GM12878 (cell line): ENCODE results near the gene NPAS4. TPM values are rescaled to one million over a fixed set of nuclear protein-coding genes. Genes with fewer than 3 reads are reported as not detected.

Source experiments
- ATAC-seq: fragments of 200-7000 bp; cut with Tn5 transposase; 3 replicates; pipeline ENCODE4 v1.9.1; 2020; ENCODE audit warnings: mild to moderate bottlenecking, moderate library complexity
- BruUV-seq: library from RNA; stranded (reverse); fragments of 400-500 nt; replicated peaks from 2 replicates; lab custom pipeline; 2021; lab: Mats Ljungman, UMichigan
- CTCF ChIA-PET: fragments of 300-600 bp; sonication (Branson Sonifier 250); formaldehyde crosslinking; extraction: SDS; loops from one replicate; lab custom pipeline; 2021; ENCODE audit warnings: inconsistent platforms; lab: Yijun Ruan, JAX
- POLR2A ChIA-PET: fragments of 350-600 bp; formaldehyde crosslinking; extraction: SDS; loops from one replicate; lab custom pipeline; 2021; ENCODE audit warnings: inconsistent platforms; lab: Charles Lee
- RAD21 ChIA-PET: fragments of 300-600 bp; sonication (Branson Sonifier 250); formaldehyde crosslinking; loops from one replicate; lab custom pipeline; 2023; ENCODE audit warnings: antibody characterized with exemption; ENCODE audit not compliant: unreplicated experiment; lab: Charles Lee
- SMC1A ChIA-PET: fragments of 300-600 bp; sonication (Branson Sonifier 250); formaldehyde crosslinking; loops from one replicate; lab custom pipeline; 2023; ENCODE audit not compliant: unreplicated experiment, uncharacterized antibody; lab: Charles Lee
- DNase-seq: peaks from one replicate; pipeline ENCODE4 v3.0.0-alpha.2; 2011; ENCODE audit warnings: low read depth, low spot score
- FAIRE-seq: peaks from 3 replicates; lab custom pipeline; 2011; peaks lifted over from hg19 to GRCh38; lab: Jason Lieb, UNC
- H2AFZ ChIP-seq: 2 replicates; pipeline ENCODE4 v1.6.0; 2011; ENCODE audit warnings: low read depth, low read length, control low read depth; ENCODE audit not compliant: control insufficient read depth
- H3K27ac ChIP-seq: 2 replicates; pipeline ENCODE4 v1.5.1; 2011; ENCODE audit warnings: control low read depth; ENCODE audit not compliant: control insufficient read depth, insufficient read depth
- H3K27me3 ChIP-seq, 2 experiments: replicated peaks in 1 of 2; 2 replicates each; pipeline versions ENCODE4 v1.6.0 to v1.6.1; 2011; ENCODE audit warnings: low read length in 1 of 2; ENCODE audit not compliant: control insufficient read depth in 2 of 2, insufficient read depth in 2 of 2
- H3K36me3 ChIP-seq, 2 experiments: 2 replicates each; pipeline ENCODE4 v1.5.1; 2011; ENCODE audit warnings: low read length in 1 of 2; ENCODE audit not compliant: control insufficient read depth in 2 of 2, insufficient read depth in 2 of 2
- H3K4me1 ChIP-seq: 2 replicates; pipeline ENCODE4 v1.6.1; 2011; ENCODE audit warnings: mild to moderate bottlenecking, low read length, moderate library complexity, mixed read lengths; ENCODE audit not compliant: control insufficient read depth, insufficient read depth
- H3K4me2 ChIP-seq: 2 replicates; pipeline ENCODE4 v1.6.0; 2011; ENCODE audit warnings: control low read depth; ENCODE audit not compliant: control insufficient read depth, insufficient read depth
- H3K4me3 ChIP-seq: fragments of 200-600 bp; sonication (generic); 2 replicates; pipeline ENCODE4 v1.5.1; 2016
- H3K79me2 ChIP-seq: 2 replicates; pipeline ENCODE4 v1.6.0; 2011; ENCODE audit warnings: low read length; ENCODE audit not compliant: control insufficient read depth, insufficient read depth
- H3K9ac ChIP-seq: 2 replicates; pipeline ENCODE4 v1.8.0; 2011; ENCODE audit warnings: low read length, control low read depth, mixed read lengths; ENCODE audit not compliant: control insufficient read depth, insufficient read depth
- H3K9me3 ChIP-seq: replicated peaks from 3 replicates; pipeline ENCODE4 v1.5.1; 2011; ENCODE audit warnings: mild to moderate bottlenecking, low read length; ENCODE audit not compliant: control insufficient read depth, insufficient read depth
- H4K20me1 ChIP-seq: 2 replicates; pipeline ENCODE4 v1.6.0; 2011; ENCODE audit not compliant: control insufficient read depth, insufficient read depth
- ATF7 ChIP-seq: fragments of 450-650 bp; IDR thresholded peaks from 2 replicates; pipeline ENCODE4 v1.6.1; 2016; ENCODE audit warnings: low read depth, mild to moderate bottlenecking
- EP300 ChIP-seq, 2 experiments: fragments of 150-350 bp in 1 of 2; IDR thresholded peaks; 2 replicates each; pipeline ENCODE4 v1.6.1; 2011 to 2012; ENCODE audit warnings: low read depth in 2 of 2, low read length in 2 of 2, borderline replicate concordance in 1 of 2, improper control_type of control experiment in 1 of 2, inconsistent platforms in 1 of 2; ENCODE audit not compliant: control insufficient read depth in 1 of 2
- GABPA ChIP-seq: IDR thresholded peaks from 2 replicates; pipeline ENCODE4 v1.6.1; 2014; ENCODE audit warnings: antibody characterized with exemption, low read depth, mild to moderate bottlenecking, inconsistent platforms
- HDAC2 ChIP-seq: fragments of 200-600 bp; sonication (generic); IDR thresholded peaks from 2 replicates; pipeline ENCODE4 v1.6.1; 2017
- HDAC6 ChIP-seq: fragments of 200-600 bp; sonication (generic); IDR thresholded peaks from one replicate; pipeline ENCODE4 v1.8.0; 2017; ENCODE audit warnings: antibody characterized with exemption; ENCODE audit not compliant: unreplicated experiment
- HDGF ChIP-seq: fragments of 450-650 bp; IDR thresholded peaks from 2 replicates; pipeline ENCODE4 v1.6.1; 2016; ENCODE audit warnings: antibody characterized with exemption
- IRF3 ChIP-seq: fragments of 450-650 bp; IDR thresholded peaks from 2 replicates; pipeline ENCODE4 v1.6.1; 2014; ENCODE audit warnings: mild to moderate bottlenecking
- IRF4 ChIP-seq: IDR thresholded peaks from 2 replicates; pipeline ENCODE4 v1.6.1; 2011; ENCODE audit warnings: low read depth, low read length
- IRF5 ChIP-seq: fragments of 450-650 bp; IDR thresholded peaks from 2 replicates; pipeline ENCODE4 v1.6.1; 2017; ENCODE audit warnings: borderline replicate concordance
- MYC ChIP-seq: IDR thresholded peaks from 2 replicates; pipeline ENCODE4 v1.6.1; 2011; ENCODE audit warnings: mild to moderate bottlenecking, low read length, moderate library complexity, inconsistent platforms; ENCODE audit not compliant: insufficient read depth, insufficient replicate concordance, insufficient read length, severe bottlenecking
- NFIC ChIP-seq: IDR thresholded peaks from 2 replicates; pipeline ENCODE4 v1.6.1; 2012; ENCODE audit warnings: low read depth, mild to moderate bottlenecking, inconsistent platforms, low read length, moderate library complexity
- NFYB ChIP-seq: IDR thresholded peaks from 2 replicates; pipeline ENCODE4 v1.6.1; 2011; ENCODE audit warnings: low read depth, mild to moderate bottlenecking, low read length, improper control_type of control experiment, moderate library complexity; ENCODE audit not compliant: insufficient read depth
- NR2C1 ChIP-seq: fragments of 450-650 bp; IDR thresholded peaks from 2 replicates; pipeline ENCODE4 v1.6.1; 2017; ENCODE audit warnings: antibody characterized with exemption, mild to moderate bottlenecking, moderate library complexity
- NR2F1 ChIP-seq: fragments of 450-650 bp; conservative IDR thresholded peaks from 2 replicates; pipeline ENCODE4 v1.6.1; 2017; ENCODE audit warnings: mild to moderate bottlenecking
- NRF1 ChIP-seq: conservative IDR thresholded peaks from 2 replicates; pipeline ENCODE4 v1.6.1; 2011; ENCODE audit warnings: mild to moderate bottlenecking, low read depth, low read length, improper control_type of control experiment
- PAX8 ChIP-seq: fragments of 450-650 bp; IDR thresholded peaks from 2 replicates; pipeline ENCODE4 v1.6.1; 2017; ENCODE audit warnings: mild to moderate bottlenecking, moderate library complexity
- POLR2A ChIP-seq: IDR thresholded peaks from 2 replicates; pipeline ENCODE4 v1.6.1; 2011; ENCODE audit warnings: low read depth, mild to moderate bottlenecking, low read length
- RBBP5 ChIP-seq: fragments of 200-600 bp; sonication (generic); conservative IDR thresholded peaks from 2 replicates; pipeline ENCODE4 v1.6.1; 2016
- RFX5 ChIP-seq: IDR thresholded peaks from 2 replicates; pipeline ENCODE4 v1.6.1; 2011; ENCODE audit warnings: low read depth, low read length, improper control_type of control experiment
- RUNX3 ChIP-seq: IDR thresholded peaks from 2 replicates; pipeline ENCODE4 v1.6.1; 2012; ENCODE audit warnings: low read length, inconsistent platforms
- SPI1 ChIP-seq: IDR thresholded peaks from 2 replicates; pipeline ENCODE4 v1.6.1; 2011; ENCODE audit warnings: low read depth, mild to moderate bottlenecking, low read length, moderate library complexity, borderline replicate concordance; ENCODE audit not compliant: insufficient read depth
- YBX1 ChIP-seq: fragments of 450-650 bp; IDR thresholded peaks from 2 replicates; pipeline ENCODE4 v1.6.1; 2016; ENCODE audit warnings: antibody characterized with exemption
- ZNF274 ChIP-seq: IDR thresholded peaks from one replicate; pipeline ENCODE4 v1.8.0; 2011; ENCODE audit not compliant: insufficient read length, insufficient read depth
- ZZZ3 ChIP-seq: IDR thresholded peaks from 2 replicates; pipeline ENCODE4 v1.6.1; 2011; ENCODE audit warnings: low read depth; ENCODE audit not compliant: control insufficient read depth, insufficient read length
- WGBS: methylation state at CpG from one replicate; pipeline ENCODE4 v1.1.6; 2016; ENCODE audit warnings: low lambda C conversion rate; ENCODE audit not compliant: insufficient replicate concordance, insufficient coverage; ENCODE audit errors: missing lambda C conversion rate; 5-methylcytosine and 5-hydroxymethylcytosine counted together
- in situ Hi-C: fragments of 300-500 bp; cut with MboI; formaldehyde crosslinking; loops from 9 replicates; pipeline ENCODE4 v1.14.3; 2018; ENCODE audit warnings: mixed read lengths
- intact Hi-C: fragments of 100-400 bp; cut with micrococcal nuclease; formaldehyde crosslinking; loops from one replicate; pipeline ENCODE4 v1.14.2; 2022; ENCODE audit not compliant: unreplicated experiment
- polyA plus RNA-seq, 11 experiments: library from polyadenylated mRNA; depleted of rRNA in 4 of 11; unstranded in 6 of 11; stranded (reverse) in 5 of 11; fragments of >200 nt; fragmentation: Nextera tagmentation in 4 of 11; fragmentation: Illumina TruSeq in 1 of 11; extraction: Ambion mirVana in 4 of 11; extraction: Trizol in 1 of 11; gene quantifications; 1 replicate in 1 of 11; 2 replicates in 10 of 11; pipeline versions ENCODE4 v1.2.1 to v1.2.3, GENCODE V29; 2011 to 2016; ENCODE audit warnings: inconsistent platforms in 2 of 11, missing spikeins in 2 of 11, low read depth in 1 of 11
- total RNA-seq, 4 experiments: library from RNA; depleted of rRNA in 3 of 4; stranded (reverse); fragments of >200 nt in 3 of 4; fragmentation: Illumina TruSeq in 1 of 4; extraction: Trizol in 1 of 4; gene quantifications; 2 replicates each; pipeline versions ENCODE4 v1.2.1 to v1.2.3, GENCODE V29; 2013 to 2021

The NPAS4 gene
- total and polyA plus RNA-seq, 10 of the 15 experiments (the other 5 are each of a cell fraction or from before 2014, with no cell fraction given): 0.03 to 0.18 (median 0.06) TPM; not detected in 7

GRCh38 chr11:66421492-66422205, 814 bp downstream of the NPAS4 start:
- ChIA-PET CTCF (interaction anchor here (0.6 to 2.4 kb wide), 9 partner anchors 8 to 1548 kb away, joined by 3 to 22 read pairs (median 10); partner anchors contain the start of genes DPP3, MRPL11, PELI3 and RBM4B), POLR2A (interaction anchor here (0.5 to 1.4 kb wide), 5 partner anchors 17 to 196 kb away, joined by 3 read pairs; partner anchors contain the start of genes DPP3, MRPL11 and PELI3), SMC1A (interaction anchor here (0.9 to 1.4 kb wide), 6 partner anchors 10 to 256 kb away, joined by 3 to 6 read pairs (median 4); partner anchors contain the start of genes DPP3, MRPL11 and RBM4B), RAD21 (interaction anchor here (0.7 to 1.7 kb wide), 11 partner anchors 10 to 267 kb away, joined by 3 to 11 read pairs (median 5); partner anchors contain the start of genes DPP3 and MRPL11)
- BruUV-seq: no TSS peak
- intact Hi-C loops (no loop called here), in situ Hi-C loops (no loop called here)
- Histone ChIP-seq H3K4me2 (no peak overlapping the region), H4K20me1 (peaks cover 4% of the 10 kb centered on the region; the same call in 1 of the 2 replicates), H2AFZ (no peak overlapping the region), H3K4me1 (peaks cover 3% of the 10 kb centered on the region; the same call in 1 of the 2 replicates), H3K79me2 (no peaks in the 10 kb centered on the region), H3K9me3 (no peaks in the 10 kb centered on the region; the same call in 2 of the 3 replicates), H3K4me3 (no peak overlapping the region), H3K9ac (no peak overlapping the region), H3K27me3 (peaks cover 0 to 8% of the 10 kb centered on the region in 2 experiments; a peak in 1 of 4 replicates), H3K27ac (no peak overlapping the region), H3K36me3 (no peaks in the 10 kb centered on the region)
- FAIRE-seq: peak; percentile 77
- WGBS: 15% methylated on average over 38 of the region's 38 CpGs
- peak; percentile 37 for DNase-seq
- peak; percentile 57 for ATAC-seq
- TF ChIP-seq POLR2A (no peak), RBBP5 (no peak), ZNF274 (no peak), IRF5 (no peak), NRF1 (no peak), NFYB (no peak), ZZZ3 (no peak), SPI1 (no peak), ATF7 (no peak), IRF4 (peak; percentile 88), NR2F1 (0 out of 2 replicates have a peak, but pooled peaks have one; percentile 41), PAX8 (no peak), HDAC6 (no peak), RFX5 (peak; percentile 67; the same call in 1 of the 2 replicates), MYC (no peak), YBX1 (no peak), EP300 (IDR thresholded peaks at IDR 0.05; ENCODE audit: borderline replicate concordance in 1 of 2, control insufficient read depth in 1 of 2, low read depth in 2 of 2, low read length in 2 of 2) (no peak), GABPA (no peak; the same call in 1 of the 2 replicates), NFIC (peak; percentile 56; the same call in 1 of the 2 replicates), HDGF (no peak), HDAC2 (peak; percentile 99), NR2C1 (no peak), IRF3 (0 out of 2 replicates have a peak, but pooled peaks have one; percentile 27), RUNX3 (peak; percentile 91)
